GM18517 (cell line): Measurements from ENCODE around the gene ITGB5.

ENCODE experiments used
- ATAC-seq: cut with Tn5 transposase; IDR thresholded peaks from one replicate; pipeline ENCODE4 v1.9.1; 2021; ENCODE audit warnings: mild to moderate bottlenecking, moderate library complexity; ENCODE audit not compliant: unreplicated experiment

The ITGB5 gene

DNA sequence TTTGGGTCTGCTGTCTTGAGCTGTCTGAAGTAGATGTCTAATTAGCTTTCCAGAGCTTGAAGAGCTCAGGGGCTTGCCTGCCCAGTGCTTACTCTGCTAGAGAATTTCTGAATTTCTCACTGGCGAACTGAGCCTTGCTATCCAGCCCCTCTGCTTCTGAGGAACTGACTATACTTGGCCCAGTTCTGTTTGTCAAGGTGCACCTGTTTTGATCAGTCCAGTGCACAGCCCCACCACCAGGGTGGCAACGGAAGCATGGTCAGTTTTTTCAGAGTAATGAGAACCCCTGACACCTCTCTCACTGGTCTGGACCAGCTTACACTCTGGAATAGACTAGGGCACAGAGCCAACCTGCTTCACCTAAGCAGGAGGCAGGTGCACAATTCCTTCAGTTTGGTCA, 25.2 kb downstream of the ITGB5 start:
- ATAC-seq = no peak

GRCh38 chr3:124861041-124861440, 26.1 kb downstream of the ITGB5 start:
- ATAC-seq = no peak

DNA sequence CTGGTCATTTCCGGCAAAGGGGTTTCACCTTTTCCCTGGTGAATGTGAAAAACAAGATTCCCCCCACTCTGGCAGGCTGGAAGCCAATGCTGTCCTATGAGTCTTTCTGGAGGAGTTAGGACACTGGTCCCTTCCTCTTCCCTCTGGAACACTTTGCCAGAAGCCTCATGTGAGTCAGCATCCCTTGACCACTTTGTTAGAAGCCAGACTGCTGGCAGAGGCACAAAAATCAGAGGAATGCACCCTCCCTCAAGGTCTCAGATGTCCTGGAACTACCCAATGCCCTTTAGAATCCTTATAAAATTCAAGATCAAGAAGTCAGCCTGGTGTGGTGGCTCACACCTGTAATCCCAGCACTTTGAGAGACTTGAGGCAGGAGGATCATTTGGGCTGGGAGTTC, 26.6 kb downstream of the ITGB5 start:
- no peak for ATAC-seq

GRCh38 chr3:124859025-124859424, 28.1 kb downstream of the ITGB5 start:
- ATAC-seq = no peak

DNA sequence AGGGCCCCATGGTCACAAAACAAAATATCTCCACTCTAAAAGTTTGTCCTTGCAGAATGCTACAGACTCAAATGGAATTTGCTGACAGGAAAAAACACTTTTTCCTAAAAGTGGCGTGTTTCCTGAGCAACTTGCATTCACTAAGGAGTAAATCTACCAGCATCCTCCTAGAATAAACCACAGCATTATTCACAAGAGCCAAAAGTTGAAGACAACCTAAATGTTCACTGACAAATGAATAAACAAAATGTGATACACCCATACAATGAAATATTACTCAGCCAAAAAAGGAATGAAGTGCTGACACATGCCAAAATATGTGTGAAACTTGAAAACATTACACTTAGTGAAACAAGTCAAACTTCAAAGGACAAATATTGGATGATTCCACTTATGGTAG, 28.9 kb downstream of the ITGB5 start:
- no peak for ATAC-seq

DNA sequence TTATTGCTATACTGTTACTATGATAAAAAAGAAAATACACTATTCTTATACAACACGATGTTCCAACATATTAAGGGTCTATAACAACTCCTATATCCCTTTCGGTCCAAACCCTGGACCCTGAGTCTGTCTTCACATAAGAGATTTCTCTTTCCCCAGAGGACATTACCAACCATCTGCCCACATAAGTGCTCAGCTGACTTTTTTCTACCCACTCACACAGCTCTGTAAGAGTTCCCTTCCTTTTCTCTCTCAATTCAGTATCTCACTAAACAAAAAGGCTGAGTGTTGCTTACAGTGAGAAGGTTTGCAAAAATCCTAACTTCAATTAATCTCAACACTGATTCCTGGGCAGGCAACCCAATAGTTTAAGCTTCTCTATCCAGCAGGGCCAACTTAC, 30.5 kb downstream of the ITGB5 start:
- ATAC-seq = no peak

- no peak for ATAC-seq
Observed at GRCh38 chr3:124854009-124854408, 33.2 kb downstream of the ITGB5 start.

GRCh38 chr3:124853446-124853845, 33.7 kb downstream of the ITGB5 start:
- ATAC-seq = no peak

- no peak for ATAC-seq
Observed at GRCh38 chr3:124851905-124852304, 35.3 kb downstream of the ITGB5 start.

DNA sequence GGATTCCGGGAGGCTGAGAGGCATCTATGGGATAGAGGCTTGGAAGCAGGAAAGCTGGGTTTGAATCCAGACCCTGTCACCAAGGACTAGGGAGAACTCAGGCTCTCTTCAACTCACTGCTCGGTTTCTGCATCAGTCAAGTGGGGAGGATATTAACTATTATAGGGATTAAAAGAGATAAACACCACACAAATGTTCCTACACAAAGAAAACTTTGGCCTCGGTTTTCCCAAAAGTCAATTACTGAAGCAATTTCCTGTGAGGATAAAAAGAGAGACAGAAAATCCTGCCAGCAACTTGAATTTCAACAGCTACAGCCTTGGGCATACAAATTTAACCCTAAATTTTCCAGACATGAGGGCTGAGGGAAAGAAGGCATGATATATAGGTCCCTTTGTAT, 36.0 kb downstream of the ITGB5 start:
- ATAC-seq = no peak

- ATAC-seq = no peak
Observed at GRCh38 chr3:124850633-124851032, 36.5 kb downstream of the ITGB5 start.

DNA sequence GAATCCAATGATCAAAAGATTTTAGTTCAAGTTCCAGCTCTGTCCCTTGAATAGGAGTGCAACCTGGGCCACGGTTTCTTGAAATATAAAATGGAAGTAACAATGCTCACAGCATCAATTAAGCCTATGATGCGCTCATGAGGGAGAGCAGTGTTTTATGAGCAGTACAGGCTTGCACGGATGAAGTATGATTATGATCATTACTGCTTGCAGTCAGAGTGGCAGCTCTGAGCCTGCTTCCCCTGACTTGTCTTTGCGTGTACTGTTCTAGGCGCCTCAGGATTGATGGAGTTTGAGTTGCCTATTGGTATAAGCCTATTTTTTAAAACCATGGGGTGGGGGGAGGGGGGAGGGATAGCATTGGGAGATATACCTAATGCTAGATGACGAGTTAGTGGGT, 37.0 kb downstream of the ITGB5 start:
- no peak for ATAC-seq

DNA sequence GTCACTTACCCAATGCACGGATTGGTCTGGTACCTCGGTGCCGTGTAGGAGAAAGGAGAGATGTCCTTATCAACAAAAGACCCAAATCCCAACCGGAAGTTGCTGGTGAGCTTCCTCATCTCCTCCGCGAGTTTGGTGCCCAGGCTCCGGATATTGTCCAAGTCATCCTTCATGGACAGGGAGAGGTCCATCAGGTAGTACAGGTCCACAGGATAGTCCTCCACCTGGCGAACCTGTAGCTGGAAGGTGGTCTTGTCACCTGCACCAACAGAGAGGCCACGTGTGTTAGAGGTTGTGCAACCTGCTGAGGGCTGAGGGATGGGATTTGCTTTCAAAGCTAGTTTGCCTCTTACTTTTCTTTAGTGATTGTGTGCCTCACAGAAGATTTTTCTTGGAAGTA, 38.9 kb downstream of the ITGB5 start:
- ATAC-seq = no peak

- no peak for ATAC-seq
Observed at GRCh38 chr3:124847863-124848262, 39.3 kb downstream of the ITGB5 start.

DNA sequence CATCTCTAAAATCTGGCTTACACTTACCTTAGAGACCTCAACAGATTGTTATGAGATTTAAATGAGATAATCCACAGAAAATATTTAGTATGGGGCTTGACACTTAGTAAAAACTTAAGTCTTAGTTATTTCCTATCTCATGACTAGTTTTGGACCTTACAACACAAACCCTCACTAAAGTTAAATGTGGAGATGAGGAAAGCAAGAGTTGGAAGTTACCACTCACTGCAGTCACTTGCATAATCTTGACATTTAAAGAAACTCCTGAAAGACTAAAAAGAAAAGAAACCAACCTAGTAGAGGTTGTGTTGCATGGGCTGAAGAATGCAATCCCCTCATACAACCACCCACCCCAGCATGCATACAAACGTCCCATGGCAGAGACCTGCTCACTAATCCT, 40.1 kb downstream of the ITGB5 start:
- ATAC-seq = no peak

DNA sequence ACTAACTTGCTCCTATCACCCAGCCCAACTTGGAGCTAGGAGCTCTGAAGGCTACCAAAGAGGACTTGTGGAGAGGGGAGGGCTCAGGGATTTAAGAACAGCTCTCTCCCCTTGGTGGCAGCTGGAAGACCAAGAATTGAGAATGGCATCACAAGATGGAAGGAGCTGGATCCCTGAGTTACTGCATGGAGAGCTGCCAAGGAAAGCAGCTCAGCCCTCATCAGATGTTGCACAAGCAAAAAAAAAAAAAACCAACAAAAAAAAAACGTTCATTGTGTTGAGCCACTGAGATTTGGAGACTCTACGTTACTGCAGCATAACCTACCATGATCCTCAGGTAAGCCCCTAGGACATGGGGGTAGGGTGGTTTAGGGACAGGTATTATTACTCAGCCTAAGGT, 41.0 kb downstream of the ITGB5 start:
- no peak for ATAC-seq

DNA sequence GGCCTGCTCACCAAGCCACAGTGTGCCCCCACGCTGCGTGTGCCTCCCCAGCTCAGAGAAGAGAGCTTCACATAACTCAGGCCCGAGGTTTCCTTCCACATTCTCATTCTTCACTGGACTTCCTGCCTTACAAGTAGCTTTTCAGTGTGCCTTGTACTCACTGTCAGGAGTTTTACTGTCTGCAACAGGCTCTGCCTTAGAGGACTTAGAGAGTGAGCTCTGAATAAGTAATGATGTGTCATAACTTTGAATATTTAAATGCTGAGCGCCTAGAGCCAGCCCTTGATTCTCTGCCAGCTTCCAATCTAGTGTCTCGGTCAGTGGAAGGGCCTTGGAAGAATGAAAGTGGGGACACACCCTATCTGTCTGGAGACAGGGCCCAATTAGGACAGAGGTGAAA, 41.8 kb downstream of the ITGB5 start:
- no peak for ATAC-seq

DNA sequence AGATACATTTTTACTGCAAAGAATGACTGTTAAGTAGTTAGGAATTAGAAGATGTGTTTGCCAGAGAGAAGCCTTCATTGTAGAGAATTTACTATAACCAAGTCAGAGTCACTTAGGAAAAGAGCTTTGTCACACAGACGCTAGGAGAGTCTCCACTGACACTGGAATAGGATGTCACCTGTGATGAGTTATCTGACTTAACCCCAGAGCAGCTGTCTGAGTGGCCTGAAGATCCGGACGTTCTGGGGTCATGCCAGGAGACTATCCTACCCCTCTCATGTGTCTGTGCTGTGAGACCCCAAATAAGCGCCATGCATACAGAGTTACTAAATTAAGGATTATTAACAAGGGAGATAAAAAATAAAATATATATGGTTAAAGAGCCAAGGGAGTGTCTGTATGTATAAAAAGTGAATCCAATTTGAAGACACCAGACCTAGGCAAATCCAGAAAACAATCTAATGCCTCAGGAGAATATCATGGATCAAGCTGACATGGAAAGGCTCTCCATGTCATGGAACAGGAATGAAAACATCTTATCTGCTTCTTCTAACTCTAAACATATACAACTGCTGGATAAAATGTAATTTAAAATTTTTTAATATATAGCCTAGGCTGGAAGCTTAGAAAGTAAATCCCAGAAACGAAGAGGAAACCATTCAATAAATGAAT, 43.5 kb downstream of the ITGB5 start:
- no peak for ATAC-seq

DNA sequence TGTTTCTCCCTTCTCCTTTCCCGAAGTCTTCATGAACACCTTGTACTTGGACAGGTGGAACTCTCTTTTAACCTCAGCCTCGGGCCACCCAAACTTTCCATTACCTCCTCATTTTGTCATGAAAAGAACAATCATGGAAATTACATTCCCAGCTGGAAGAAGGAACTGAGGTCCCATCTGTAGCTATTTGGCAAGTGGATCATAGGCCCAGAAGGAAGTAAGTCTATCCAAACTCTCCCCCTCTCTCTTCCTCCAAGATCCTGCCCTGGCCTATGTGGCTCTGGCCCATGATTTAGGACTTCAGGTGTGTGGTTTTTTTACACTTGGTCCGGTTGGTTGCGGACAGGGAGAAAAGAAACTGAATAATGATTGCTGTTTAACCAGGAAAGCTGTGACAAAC, 44.1 kb downstream of the ITGB5 start:
- ATAC-seq = no peak

- no peak for ATAC-seq
Observed at GRCh38 chr3:124841517-124841916, 45.6 kb downstream of the ITGB5 start.

DNA sequence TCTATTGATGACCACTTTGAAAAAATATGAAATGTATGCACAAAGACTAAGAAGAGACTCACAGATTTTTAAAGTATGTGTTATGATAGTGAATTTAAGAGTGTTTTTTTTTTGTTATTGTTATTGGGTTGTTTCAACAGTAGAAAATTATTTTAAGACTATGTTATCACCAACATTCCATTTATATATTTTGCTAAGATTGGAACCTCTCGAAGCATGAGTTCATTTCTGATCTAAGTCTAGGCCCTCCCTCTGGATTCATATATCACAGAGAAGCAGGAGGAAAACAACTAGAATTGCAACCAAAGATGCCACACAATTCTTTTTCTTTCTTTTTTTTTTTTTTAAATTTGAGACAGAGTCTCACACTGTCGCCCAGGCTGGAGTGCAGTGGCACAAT, 46.8 kb downstream of the ITGB5 start:
- ATAC-seq = no peak

- ATAC-seq = no peak
Observed at GRCh38 chr3:124839896-124840295, 47.3 kb downstream of the ITGB5 start.

DNA sequence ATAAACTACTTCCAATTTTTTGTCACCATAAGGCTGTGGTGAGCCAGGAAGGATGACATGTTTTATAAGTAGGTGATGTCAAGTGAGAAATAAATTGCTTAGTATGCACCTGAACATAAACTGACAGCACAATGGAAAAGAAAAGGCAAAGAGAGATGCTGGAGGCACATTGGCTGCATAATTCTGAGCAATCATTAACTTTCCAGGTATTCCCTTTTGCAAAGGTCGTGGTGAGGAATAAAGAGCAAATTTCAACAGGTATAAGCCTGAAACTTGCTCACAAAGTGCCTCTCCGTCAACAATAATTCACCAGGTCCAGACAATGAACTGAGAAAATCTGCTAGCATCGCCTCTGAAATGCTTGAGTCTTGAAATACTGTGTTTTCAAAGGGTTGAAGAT, 48.2 kb downstream of the ITGB5 start:
- ATAC-seq = no peak
